ENCODE results near the gene STAMBPL1.
"Not testable (repeated sequence)": the region's sequence is repeated elsewhere in the genome, so short reads cannot be mapped to it uniquely, and the experiment has no call there.

The STAMBPL1 gene

GRCh38 chr10:88858491-88858890 is 21.6 kb upstream of the STAMBPL1 start:
- DNase-seq, result no peak

DNA sequence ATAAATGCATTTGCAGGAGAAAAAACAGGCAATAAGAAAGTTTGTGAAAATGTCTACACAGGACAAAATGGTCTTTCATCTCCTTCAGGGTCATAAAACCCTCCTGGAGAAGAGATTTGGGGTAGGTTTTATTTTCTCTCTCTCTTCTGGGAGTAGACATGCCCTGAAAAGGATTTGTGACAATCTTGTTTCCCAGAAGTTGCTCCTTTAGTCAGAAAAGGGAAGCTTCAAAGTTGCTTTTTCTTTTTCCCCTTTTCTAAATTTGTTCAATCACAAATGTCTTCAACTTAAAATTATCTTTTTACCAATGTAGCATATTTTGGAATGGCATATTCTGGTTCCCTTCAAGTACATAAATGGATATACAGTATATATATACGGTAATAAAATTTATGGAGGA is 19.0 kb upstream of the STAMBPL1 start:
- DNase-seq, result no peak

GRCh38 chr10:88865281-88865876 is 14.7 kb upstream of the STAMBPL1 start:
- no peak for DNase-seq

- DNase-seq, result no peak
Measured at GRCh38 chr10:88866454-88866853, 13.6 kb upstream of the STAMBPL1 start.

- no peak for DNase-seq
Measured at GRCh38 chr10:88870089-88870488, 10.0 kb upstream of the STAMBPL1 start.

GRCh38 chr10:88873757-88874156 is 6.3 kb upstream of the STAMBPL1 start:
- DNase-seq, result no peak

DNA sequence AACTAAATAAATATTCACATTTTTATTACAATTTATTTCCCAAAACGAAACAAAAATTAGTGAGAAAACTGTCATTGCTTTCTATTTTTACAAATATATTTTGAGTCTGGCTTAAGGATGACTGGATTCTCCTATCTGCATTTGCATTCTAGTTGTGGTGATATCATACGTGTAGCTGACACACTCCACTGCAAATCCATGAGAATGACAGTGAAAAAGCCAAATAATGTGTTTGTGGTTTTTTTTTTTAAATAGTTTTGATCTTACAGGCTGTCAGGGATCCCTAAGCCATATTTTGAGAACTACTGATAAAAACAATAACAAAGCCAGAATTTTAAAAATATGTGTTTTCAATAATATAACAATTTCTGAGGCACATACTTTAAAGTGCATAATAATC is 5.8 kb upstream of the STAMBPL1 start:
- DNase-seq, result no peak

DNA sequence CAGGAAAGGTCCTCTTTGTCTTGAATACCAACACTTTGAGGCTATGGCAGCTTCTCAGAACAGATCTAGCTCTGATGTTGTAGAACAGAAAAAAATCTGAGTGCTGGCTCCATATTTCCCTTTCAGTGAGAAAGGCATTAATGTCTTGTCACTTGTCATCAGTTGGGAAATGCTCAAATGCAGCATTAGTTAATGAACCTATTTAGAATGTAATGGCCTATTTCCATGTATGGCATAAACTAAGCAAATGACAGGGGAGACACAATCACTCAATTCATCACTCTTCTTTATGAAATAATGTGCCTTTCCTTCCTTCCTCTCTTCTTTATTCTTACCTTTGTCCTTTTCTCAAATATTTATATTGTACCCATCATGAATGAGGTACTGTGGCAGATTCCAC is 5.0 kb upstream of the STAMBPL1 start:
- no peak for DNase-seq

DNA sequence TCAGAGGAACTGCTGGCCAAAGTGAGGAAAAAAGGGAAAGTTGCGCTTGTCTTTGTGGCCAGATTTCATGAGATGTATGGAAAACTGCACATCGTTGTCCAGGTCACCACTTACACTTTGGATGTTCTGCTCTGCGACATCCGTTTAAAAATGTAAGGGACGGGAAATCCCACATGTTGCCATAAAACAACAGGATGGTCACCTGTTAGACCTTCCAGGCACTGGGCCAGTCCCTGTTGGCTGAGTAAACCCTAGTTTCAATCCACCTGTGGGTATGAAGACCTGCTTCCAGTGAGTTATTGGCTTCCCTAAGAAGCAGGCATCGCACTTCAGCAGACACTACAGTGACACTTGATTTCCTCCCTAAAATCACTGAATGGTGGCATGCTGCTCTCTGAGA is 2.7 kb upstream of the STAMBPL1 start:
- DNase-seq, result no peak

- DNase-seq, result peak; percentile 82
Measured at GRCh38 chr10:88880282-88881076, 434 bp downstream of the STAMBPL1 start.

- DNase-seq, result no peak
Measured at GRCh38 chr10:88881320-88881719, 1.3 kb downstream of the STAMBPL1 start.

GRCh38 chr10:88881922-88882645 is 2.0 kb downstream of the STAMBPL1 start:
- no peak for DNase-seq

DNA sequence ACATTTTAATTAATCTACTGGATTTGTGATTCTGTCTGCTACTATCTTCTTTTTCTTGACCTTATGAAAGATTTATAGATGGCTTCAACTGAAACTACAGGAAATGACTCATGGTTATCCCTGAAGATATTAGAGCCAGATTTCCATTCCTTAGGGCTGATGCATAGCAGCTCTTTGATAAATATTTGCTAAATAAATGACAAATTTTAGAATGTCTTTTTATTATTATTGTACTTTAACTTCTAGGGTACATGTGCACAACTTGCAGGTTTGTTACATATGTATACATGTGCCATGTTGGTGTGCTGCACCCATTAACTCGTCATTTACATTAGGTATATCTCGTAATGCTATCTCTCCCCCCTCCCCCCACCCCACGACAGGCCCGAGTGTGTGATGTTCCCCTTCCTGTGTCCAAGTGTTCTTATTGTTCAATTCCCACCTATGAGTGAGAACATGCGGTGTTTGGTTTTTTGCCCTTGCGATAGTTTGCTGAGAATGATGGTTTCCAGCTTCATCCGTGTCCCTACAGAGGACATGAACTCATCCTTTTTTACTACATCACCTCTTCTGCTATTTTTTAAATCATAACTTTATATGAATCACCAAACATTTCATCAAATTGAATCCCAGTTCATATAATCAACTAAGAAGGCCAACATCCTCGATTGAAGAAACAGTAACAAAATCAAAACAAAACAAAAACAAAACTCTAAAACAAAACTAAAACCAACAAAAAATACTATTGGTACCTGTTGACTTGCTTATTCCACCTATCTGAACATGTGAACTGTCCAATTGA is 2.8 kb downstream of the STAMBPL1 start:
- DNase-seq, result not testable (repeated sequence)

DNA sequence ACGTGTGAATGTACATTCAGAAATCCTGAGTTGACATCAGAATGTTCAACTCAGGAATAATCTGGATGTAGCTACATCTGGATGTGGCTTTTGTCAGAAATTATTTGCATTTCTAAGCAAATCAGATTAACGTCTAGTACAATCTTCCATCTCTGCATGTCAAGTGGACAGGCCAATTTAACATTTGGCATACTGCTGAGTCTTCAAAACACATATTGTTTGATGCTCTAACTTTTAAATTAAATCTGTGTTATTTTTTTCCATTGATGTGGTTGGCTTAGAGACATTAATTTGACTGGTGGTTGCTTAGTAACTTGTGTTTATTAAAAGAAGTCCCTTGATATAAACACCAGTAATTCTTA is 3.4 kb downstream of the STAMBPL1 start:
- DNase-seq, result no peak

DNA sequence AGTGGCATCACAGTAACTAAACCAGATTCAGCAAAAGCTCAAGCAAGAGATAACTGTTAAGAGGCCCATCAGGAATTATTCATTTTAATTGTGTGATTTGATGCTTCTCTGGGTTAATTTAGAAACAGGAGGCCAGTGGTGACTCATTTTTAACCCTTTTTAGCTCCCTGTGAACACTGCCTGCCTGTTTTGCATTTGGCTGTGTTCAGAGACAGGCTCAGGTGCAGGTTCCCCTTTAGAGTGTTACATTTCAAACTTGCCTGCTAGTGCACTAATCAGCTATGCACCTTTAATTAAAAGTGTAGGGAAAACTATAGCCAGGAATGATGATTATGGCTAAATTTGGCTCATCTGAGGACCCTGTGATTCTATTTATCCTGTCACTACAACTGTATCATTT is 6.5 kb downstream of the STAMBPL1 start:
- DNase-seq, result no peak

- no peak for DNase-seq
Measured at GRCh38 chr10:88888810-88889445, 8.9 kb downstream of the STAMBPL1 start.

DNA sequence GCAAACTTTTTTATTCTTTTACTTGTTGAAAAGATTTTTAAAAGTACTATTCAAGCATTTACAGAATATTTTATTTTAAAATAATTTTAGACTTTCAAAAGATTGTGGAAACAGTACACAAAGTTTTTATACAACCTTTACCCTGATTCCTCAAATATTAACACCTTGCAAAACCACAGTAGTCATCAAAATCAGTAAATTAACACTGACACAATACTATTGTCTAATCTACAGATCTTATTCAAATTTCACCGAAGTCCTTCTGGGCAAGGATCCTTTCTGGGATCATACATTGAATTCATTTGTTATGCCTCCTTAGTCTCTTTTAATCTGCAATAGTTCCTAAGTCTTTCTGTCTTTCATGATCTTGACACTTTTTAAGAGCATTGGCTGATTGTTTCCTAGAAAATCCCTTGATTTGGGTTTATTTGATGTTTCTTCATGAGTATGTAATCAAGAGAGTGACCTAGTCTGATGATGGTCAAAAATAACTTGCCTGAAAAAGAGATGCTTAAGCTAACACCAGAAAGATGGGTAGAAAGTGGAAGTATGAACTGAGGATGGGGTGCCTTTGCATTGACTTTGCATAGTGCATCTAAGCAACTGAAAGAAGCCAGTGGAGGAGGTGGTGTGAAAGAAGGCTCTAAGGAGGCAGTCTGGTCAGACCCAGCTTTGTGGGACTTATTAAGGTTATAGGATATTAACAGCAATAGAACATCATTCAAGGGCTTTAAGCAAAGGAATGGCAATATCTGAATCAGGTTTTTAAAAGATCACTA is 9.7 kb downstream of the STAMBPL1 start:
- DNase-seq, result no peak

DNA sequence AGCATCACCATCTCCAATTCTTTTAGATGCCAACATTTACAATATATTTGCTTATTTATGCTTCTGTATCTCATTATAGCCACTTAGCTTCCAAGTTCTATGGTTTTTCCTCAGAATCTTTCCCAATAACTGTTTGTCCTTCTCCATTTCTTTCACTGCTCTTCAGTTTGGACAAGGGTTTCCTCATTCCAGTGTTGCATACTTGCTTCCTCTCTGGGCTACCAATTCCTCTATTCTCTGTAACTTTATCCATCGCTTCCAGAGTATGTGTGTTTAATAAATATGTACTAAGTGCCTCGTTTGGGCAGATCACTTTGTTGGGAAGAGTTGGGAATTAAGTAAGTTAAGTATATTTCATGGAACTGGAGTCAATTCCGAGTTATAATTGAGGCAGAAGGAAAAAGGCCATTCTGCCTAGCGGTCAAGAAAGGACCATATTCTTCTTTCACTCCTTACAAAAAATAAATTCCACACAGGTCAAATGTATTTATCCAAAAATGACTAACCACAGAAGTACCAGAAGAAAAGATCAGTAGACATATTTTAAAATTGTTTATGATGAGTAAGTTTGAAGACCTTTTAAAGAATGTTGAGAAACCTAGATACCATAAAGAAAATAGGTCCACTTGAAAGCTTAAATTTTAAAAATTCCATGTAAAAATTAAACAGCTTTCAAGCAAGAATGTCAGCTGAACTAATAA is 10.8 kb downstream of the STAMBPL1 start:
- DNase-seq, result no peak

GRCh38 chr10:88892222-88892967 is 12.3 kb downstream of the STAMBPL1 start:
- no peak for DNase-seq

DNA sequence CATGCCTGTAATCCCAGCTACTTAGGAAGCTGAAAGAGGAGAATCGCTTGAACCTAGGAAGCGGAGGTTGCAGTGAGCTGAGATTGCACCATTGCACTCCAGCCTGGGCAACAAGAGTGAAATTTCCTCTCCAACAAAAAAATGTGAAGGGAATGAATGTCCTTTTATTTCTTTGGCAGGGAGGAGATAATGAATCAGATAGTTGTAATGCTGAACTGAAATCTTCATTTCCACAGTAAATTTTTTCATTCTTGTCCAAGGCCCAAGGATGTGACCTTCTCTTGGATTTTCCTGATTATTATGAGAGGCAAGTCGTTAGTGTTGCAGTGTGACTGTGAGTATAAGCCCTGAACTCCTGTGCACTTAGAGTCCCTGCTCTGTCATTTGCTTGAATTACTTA is 13.6 kb downstream of the STAMBPL1 start:
- no peak for DNase-seq

DNA sequence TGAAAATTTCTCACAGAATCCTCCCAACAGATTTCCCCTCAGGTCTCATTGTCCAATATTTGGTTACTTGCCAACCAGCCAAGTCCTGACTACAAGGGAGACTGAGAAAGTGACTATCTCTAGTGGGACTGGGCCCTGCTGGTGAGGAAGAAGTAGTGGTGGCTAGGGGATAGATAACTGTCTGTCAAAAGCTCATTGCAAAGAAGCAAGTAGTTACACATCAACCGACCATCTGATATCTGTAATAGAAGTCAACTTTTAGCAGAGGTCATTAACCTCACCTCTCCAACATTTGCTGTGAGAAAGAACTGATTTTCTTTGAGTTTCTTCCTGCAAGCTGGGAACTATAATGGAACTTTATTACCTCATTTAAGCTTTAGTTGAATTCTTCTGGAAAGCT is 15.2 kb downstream of the STAMBPL1 start:
- no peak for DNase-seq

All from stimulated activated CD8-positive, alpha-beta memory T cell treated with anti-CD3 and anti-CD28 coated beads, Interleukin-4, amount 100 ng/mL, for 48 hours (primary cell).